KOPT-K1 (cell line): ENCODE data around the gene RBMS3.

Experiments used
- H3K27ac ChIP-seq: fragments of 200-600 bp; sonication (generic); 2 replicates; pipeline ENCODE4 v1.5.1; 2016; ENCODE audit warnings: antibody characterized with exemption, mild to moderate bottlenecking, low read depth, low read length; ENCODE audit not compliant: poor library complexity, severe bottlenecking
- H3K36me3 ChIP-seq: fragments of 200-600 bp; sonication (generic); 2 replicates; pipeline ENCODE4 v1.5.1; 2017; ENCODE audit warnings: antibody characterized with exemption, mild to moderate bottlenecking, low read length, moderate library complexity; ENCODE audit not compliant: insufficient read depth
- H3K9me3 ChIP-seq: fragments of 200-600 bp; sonication (generic); 2 replicates; pipeline ENCODE4 v1.5.1; 2017; ENCODE audit warnings: antibody characterized with exemption, low read length, mild to moderate bottlenecking; ENCODE audit not compliant: insufficient read depth, poor library complexity, severe bottlenecking

The RBMS3 gene

GRCh38 chr3:29597376-29598008 is 316.6 kb downstream of the RBMS3 start:
- H3K9me3 ChIP-seq: no peaks in the 10 kb centered on the region
- H3K36me3 ChIP-seq: no peaks in the 10 kb centered on the region
- no peak overlapping the region for H3K27ac ChIP-seq

GRCh38 chr3:29601861-29602585 is 321.2 kb downstream of the RBMS3 start:
- H3K36me3 ChIP-seq: no peaks in the 10 kb centered on the region
- H3K27ac ChIP-seq: no peak overlapping the region
- no peaks in the 10 kb centered on the region for H3K9me3 ChIP-seq

DNA sequence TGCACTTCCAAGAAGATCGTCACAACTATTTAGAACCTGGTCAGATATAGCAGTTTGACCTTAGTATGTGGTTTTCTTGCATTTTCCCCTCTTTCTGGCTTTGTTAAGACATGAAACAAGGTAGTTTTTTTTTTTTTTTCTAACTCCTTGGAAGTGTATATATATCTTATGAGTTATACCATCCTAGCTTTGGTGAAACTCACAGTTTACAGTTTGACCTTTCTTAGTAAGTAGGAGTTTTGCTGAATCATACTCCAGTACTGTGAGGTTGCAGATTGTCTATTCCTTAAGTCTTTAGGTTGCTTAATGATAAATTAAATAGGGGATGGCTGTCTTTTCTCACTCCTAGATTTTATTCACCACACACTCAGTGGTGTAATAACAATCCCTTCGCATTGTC is 325.0 kb downstream of the RBMS3 start:
- H3K27ac ChIP-seq: no peak overlapping the region

DNA sequence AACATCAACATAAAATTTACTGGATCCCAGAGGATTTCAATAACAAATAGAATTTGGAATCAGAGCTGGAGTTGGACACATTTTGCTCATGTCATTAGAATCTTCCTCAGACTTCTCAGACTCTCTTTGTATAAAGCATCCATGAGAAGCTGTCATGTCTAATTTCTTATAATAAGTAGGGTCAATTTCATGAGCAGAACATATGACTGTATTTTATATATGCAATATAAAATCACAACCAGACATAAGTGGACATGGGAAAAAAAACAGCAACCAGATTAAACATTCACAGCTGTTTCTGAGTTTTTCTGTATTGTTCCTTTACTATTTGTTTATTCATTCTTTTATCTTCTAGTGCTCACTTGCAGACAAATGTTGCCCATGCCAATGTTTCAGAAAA is 325.5 kb downstream of the RBMS3 start:
- Histone ChIP-seq H3K9me3 (no peaks in the 10 kb centered on the region), H3K27ac (no peak overlapping the region), H3K36me3 (no peaks in the 10 kb centered on the region)

More for the DNA sequence above, 325.0 kb downstream of the RBMS3 start:
- no peaks in the 10 kb centered on the region for H3K9me3 ChIP-seq
- no peaks in the 10 kb centered on the region for H3K36me3 ChIP-seq

GRCh38 chr3:29608414-29609327 is 327.8 kb downstream of the RBMS3 start:
- H3K9me3 ChIP-seq: no peaks in the 10 kb centered on the region
- H3K36me3 ChIP-seq: no peaks in the 10 kb centered on the region
- no peak overlapping the region for H3K27ac ChIP-seq

GRCh38 chr3:29609328-29609811 is 328.5 kb downstream of the RBMS3 start:
- H3K27ac ChIP-seq: no peak overlapping the region
- H3K36me3 ChIP-seq: no peaks in the 10 kb centered on the region
- no peaks in the 10 kb centered on the region for H3K9me3 ChIP-seq

GRCh38 chr3:29610781-29611180 is 329.9 kb downstream of the RBMS3 start:
- Histone ChIP-seq H3K9me3 (no peaks in the 10 kb centered on the region), H3K36me3 (no peaks in the 10 kb centered on the region), H3K27ac (no peak overlapping the region)

- Histone ChIP-seq H3K36me3 (no peaks in the 10 kb centered on the region), H3K9me3 (no peaks in the 10 kb centered on the region), H3K27ac (no peak overlapping the region)
Measured at GRCh38 chr3:29611252-29611651, 330.4 kb downstream of the RBMS3 start.

- Histone ChIP-seq H3K9me3 (no peaks in the 10 kb centered on the region), H3K27ac (no peak overlapping the region), H3K36me3 (no peaks in the 10 kb centered on the region)
Measured at GRCh38 chr3:29612536-29612935, 331.7 kb downstream of the RBMS3 start.

DNA sequence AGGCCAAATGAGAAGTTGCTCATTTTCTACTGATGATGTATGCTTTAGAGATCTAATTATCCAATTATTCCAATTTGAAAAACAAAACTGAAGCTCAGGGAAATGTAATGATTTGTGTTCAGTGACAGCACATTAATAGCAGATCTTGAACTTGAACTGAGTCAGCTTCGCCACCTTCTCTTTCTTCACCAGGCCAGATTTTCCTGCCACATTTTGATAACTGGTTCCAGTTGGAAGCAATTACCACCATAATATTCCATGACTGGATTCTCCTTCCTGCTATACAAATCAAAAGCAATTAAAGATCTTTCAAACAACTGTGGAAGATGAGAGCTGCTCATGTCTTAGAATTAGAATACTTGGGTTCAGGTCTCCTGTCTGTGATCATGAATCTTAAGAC is 334.1 kb downstream of the RBMS3 start:
- no peaks in the 10 kb centered on the region for H3K36me3 ChIP-seq
- H3K9me3 ChIP-seq: no peaks in the 10 kb centered on the region
- H3K27ac ChIP-seq: no peak overlapping the region

DNA sequence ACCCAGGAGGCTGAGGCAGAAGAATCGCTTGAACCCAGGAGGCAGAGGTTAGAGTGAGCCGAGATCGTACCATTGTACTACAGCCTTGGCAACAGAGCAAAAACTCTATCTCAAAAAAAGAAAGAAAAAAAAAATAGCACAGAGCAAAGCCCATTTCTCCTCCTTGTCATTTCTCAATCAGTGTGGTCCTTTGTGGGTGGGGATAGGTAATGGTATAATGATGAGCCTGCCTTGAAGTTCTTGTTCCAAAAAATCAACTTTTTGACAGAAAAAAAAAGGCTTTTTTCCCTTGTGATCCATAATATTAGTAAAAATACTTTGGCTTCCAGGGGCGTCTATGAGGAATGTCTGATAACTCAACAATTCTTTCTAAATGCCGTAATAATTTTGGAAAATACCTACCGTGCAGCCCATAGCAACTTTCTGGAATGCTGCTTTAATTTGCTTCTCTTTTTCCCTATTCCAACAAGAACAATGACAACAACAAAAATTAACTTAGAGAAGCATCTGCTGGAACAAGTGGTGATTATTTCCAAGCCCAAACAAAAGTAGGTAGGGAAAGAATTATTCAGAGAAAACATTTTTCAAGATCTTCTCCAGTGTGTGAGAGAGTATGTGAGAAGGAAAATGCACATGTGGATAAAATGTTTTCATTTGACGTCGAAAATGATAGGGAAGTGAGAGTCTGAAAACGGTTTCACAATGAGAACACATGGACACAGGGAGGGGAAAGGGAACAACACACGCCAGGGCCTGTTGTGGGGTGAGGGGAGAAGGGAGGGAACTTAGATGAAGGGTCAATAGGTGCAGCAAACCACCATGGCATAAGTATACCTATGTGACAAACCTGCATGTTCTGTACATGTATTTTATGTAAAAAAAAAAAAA is 337.8 kb downstream of the RBMS3 start:
- Histone ChIP-seq H3K36me3 (no peaks in the 10 kb centered on the region), H3K9me3 (no peaks in the 10 kb centered on the region), H3K27ac (no peak overlapping the region)

GRCh38 chr3:29619676-29620075 is 338.8 kb downstream of the RBMS3 start:
- no peaks in the 10 kb centered on the region for H3K36me3 ChIP-seq
- H3K27ac ChIP-seq: no peak overlapping the region
- no peaks in the 10 kb centered on the region for H3K9me3 ChIP-seq

DNA sequence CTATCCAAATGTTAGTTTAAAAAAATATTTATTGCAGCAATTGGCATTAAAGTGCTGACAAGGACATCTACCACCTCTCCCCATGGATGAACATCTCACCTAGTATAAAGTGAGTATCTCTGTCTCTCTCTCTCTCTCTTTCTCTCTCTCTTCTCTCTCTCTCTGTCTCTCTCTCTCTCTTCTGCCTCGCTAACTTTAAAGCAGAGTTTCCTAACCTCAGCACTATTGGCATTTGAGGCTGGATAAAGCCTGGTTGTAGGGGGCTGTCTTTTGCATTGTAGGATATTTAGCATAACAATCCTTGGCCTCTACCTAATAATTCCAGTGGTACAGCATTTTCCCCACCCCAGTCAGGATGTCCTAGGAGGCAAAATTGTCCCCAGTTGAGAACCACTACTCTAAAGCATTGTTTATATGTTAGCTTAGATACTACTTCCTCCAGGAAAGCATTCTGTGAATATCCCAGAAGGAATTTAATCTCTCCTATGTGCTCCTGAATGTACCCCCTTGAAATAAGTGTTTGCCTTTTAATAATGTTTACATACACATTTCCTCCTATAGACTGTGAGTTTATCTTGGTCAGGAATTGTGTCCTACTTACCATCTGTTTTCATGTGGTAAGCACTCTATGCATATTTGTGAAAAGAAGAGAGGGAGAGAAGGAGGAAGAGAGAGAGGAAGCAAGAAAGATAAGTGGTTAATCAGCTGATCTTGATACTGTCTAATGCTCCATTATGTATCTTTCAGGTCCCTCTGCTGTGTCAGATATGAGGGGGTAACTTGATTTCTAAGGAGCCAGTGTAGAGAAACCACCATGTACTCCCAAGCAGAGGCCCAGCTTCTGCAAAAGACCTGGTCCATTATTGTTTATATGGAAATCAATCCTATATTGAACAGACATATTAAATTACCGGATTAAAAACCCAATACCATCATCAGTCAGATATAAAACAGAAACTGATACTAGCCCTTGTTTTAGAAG is 346.6 kb downstream of the RBMS3 start:
- Histone ChIP-seq H3K27ac (no peak overlapping the region), H3K9me3 (no peaks in the 10 kb centered on the region), H3K36me3 (no peaks in the 10 kb centered on the region)
